BJ (cell line): Measurements from ENCODE around the gene TMEM144. TPM values are rescaled to one million over a fixed set of nuclear protein-coding genes. Genes with fewer than 3 reads are reported as not detected.
A peak's percentile ranks its signal among the peaks of the same experiment; 100 is the strongest.

Source experiments
- CTCF ChIA-PET: fragments of 350-600 bp; formaldehyde crosslinking; extraction: SDS; loops from one replicate; lab custom pipeline; 2021; ENCODE audit warnings: antibody characterized with exemption, inconsistent platforms; lab: Yijun Ruan, JAX
- POLR2A ChIA-PET: fragments of 300-600 bp; sonication (Branson Sonifier 250); formaldehyde crosslinking; extraction: SDS; loops from one replicate; lab custom pipeline; 2021; ENCODE audit warnings: antibody characterized with exemption; lab: Charles Lee
- DNase-seq: peaks from one replicate; pipeline ENCODE4 v3.0.0-alpha.2; 2011; ENCODE audit warnings: low read depth
- H3K27me3 ChIP-seq: 2 replicates; pipeline ENCODE4 v1.6.0; 2011; ENCODE audit warnings: low read length; ENCODE audit not compliant: control insufficient read depth, insufficient read depth
- H3K36me3 ChIP-seq: 2 replicates; pipeline ENCODE4 v1.5.1; 2011; ENCODE audit warnings: low read length; ENCODE audit not compliant: control insufficient read depth, insufficient read depth
- H3K4me3 ChIP-seq: 2 replicates; pipeline ENCODE4 v1.5.1; 2011; ENCODE audit warnings: low read depth, mild to moderate bottlenecking, control low read depth, low read length
- polyA plus RNA-seq: library from polyadenylated mRNA; depleted of rRNA; stranded (reverse); fragments of >200 nt; gene quantifications from 2 replicates; pipeline ENCODE4 v1.2.3, GENCODE V29; 2011
- TF ChIP-seq, protein P1 (sequence below): IDR thresholded peaks from 2 replicates; pipeline ENCODE4 v1.5.1; 2011; ENCODE audit warnings: low read depth, mild to moderate bottlenecking, control low read depth, inconsistent platforms, low read length, moderate library complexity; ENCODE audit not compliant: insufficient read depth

TMEM144 gene
- polyA plus RNA-seq, 1 experiment, result 0.65 TPM

DNA sequence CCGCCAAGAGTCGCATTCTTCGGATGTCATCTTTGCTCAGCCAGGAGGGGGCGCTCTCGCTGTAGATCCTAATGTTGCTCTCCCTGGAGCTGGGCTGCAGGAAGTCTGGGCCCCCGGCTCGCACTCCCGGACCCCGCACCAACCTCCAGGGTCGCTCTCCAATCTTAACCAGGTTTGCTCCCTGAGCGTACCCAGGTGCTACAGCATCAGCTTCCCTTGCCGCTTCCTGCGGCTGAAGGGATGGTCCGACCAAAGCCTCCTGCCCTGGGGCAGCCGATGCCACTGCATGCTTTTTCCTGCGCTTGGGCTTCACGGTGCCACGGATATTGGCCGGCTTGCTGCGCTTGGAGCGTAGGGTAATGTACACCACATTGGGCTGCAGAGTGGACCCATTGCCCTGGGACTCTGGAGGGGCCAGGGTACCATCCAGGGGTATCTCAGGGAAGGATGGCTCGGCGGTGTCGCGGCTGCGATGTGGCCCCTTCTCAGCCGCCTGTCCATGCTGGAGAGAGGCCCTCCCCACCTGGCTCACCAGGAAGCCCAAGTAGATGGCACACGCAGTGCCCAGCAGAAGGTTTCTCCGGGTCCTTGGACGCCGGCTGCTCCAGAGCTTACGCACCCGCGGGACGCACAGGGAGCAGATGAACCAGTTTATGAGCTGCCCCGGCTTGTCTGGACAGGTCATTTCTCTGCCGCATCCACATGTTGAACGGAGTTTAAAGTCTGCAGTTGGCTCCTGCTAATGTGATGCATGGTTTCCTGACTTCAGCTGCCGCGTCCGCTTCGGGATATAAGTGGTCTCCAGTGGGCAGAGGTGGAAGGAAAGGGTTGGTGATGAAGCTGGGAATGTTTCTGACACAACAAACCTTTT lies 39.4 kb upstream of the TMEM144 start:
- Histone ChIP-seq H3K4me3 (peak overlapping the region; percentile 22), H3K27me3 (no peaks in the 10 kb centered on the region), H3K36me3 (no peaks in the 10 kb centered on the region)
- ChIA-PET POLR2A (no interaction called here), CTCF (interaction anchor here (0.5 to 2.2 kb wide), 19 partner anchors 8 to 192 kb away, joined by 3 to 18 read pairs (median 4); no protein-coding TSS in a partner anchor)
- TF ChIP-seq, protein P1, sequence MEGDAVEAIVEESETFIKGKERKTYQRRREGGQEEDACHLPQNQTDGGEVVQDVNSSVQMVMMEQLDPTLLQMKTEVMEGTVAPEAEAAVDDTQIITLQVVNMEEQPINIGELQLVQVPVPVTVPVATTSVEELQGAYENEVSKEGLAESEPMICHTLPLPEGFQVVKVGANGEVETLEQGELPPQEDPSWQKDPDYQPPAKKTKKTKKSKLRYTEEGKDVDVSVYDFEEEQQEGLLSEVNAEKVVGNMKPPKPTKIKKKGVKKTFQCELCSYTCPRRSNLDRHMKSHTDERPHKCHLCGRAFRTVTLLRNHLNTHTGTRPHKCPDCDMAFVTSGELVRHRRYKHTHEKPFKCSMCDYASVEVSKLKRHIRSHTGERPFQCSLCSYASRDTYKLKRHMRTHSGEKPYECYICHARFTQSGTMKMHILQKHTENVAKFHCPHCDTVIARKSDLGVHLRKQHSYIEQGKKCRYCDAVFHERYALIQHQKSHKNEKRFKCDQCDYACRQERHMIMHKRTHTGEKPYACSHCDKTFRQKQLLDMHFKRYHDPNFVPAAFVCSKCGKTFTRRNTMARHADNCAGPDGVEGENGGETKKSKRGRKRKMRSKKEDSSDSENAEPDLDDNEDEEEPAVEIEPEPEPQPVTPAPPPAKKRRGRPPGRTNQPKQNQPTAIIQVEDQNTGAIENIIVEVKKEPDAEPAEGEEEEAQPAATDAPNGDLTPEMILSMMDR, result peak; percentile 56
- DNase-seq, result no peak

DNA sequence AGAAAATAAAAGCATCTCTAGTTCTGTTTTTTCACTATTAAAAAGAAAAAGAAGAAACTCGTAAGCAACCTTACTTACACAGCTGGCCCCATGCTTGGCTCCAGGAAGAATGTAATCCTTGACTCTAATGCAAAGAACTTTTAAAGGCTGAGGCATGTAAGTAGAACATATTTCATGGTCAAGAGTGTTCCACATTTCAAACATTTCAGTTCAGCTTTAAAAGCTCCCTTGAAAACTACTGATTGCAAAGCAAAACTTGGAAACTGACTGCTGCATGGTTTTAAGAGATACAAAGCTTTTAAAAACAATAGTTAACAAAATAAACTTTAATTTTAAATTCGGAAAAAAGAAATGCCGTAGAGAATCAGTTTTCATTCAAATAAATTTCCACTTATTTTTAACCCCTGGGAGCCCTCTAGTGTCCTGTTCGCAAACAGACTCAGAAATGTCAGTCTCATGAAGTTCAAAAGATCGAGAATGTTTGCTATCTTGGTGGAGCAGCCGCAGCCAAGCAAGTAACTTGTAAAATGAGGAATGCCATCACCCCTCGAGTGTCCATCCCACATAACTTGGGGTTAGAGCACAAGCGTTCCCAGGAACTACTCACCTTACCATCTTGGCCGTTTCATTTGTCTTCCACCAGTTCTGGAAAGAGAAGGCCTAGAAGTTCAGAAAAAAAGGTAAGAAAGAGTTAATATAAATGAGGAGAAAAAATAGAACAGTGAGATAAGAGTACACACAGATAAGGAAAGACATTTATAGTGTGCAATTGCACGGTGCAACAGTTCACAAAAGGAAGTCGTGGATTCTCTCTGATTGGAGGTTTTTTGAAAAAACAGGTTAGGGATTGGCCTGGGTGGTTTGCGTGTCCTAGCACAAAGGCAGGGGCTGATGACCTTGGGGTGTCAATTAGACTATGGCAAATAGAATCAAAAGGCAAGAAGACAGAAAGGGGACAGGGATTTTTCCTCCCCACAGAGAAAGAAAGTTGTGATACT lies 37.7 kb upstream of the TMEM144 start, which contains the start of gene GASK1B:
TSS of gene GASK1B (minus strand) at position 765 of the 998 bp plus-strand sequence. CDS start 1,650 bp downstream, outside the sequence.
- Histone ChIP-seq H3K27me3 (no peaks in the 10 kb centered on the region), H3K4me3 (peak within 1 kb of the TSS; percentile 22), H3K36me3 (no peaks in the 10 kb centered on the region)
- no peak for DNase-seq
- TF ChIP-seq, protein P1, result peak; percentile 71
- CTCF ChIA-PET, result interaction anchor here (0.6 to 2.2 kb wide), 16 partner anchors 9 to 183 kb away, joined by 3 to 18 read pairs (median 4); no protein-coding TSS in a partner anchor
- POLR2A ChIA-PET, result interaction anchor here (0.8 kb wide), 1 partner anchor 171 kb away, joined by 4 read pairs; no protein-coding TSS in a partner anchor

DNA sequence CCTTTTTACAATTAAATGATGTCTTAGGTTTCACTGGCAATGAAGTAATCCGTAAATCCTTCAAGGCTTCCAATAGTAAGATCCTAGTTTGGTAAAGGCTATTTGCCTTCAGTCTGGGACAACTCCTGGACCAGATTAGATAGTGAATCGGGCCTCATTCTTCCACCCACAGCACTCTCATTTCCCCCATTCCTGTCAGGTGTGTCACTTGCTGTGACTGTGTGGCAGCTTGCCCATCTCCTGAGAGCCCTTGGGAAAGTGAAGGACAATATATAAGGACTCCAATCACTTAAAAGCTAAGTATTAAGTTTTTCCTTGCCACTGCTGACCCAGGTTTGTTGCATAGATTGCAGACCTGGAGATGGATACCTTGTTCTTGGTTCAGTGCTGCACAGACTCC lies 34.2 kb upstream of the TMEM144 start:
- ChIA-PET POLR2A (no interaction called here), CTCF (interaction anchor here (2.4 kb wide), 1 partner anchor 17 kb away, joined by 10 read pairs; no protein-coding TSS in a partner anchor)
- no peak overlapping the region for H3K4me3 ChIP-seq
- no peaks in the 10 kb centered on the region for H3K27me3 ChIP-seq
- DNase-seq, result no peak
- TF ChIP-seq, protein P1, result no peak
- no peaks in the 10 kb centered on the region for H3K36me3 ChIP-seq

DNA sequence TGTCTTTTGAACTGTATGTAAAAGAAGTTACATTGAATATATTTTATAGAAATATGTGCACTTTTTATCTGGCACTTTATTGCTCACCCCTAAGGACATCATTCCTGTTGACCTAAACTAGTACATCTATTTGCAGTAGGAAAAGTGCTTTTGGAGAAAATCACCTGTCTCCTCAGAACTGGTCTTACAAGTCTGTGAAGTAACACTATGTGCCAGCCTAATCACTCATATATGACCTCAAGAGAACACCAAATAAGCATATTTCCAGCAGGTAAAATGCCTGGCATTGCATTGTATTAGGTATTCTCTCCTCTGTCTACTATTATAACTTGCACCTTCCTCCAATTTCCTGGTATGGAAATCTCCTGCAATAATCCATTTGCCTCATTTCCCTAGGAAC lies 33.5 kb upstream of the TMEM144 start:
- H3K4me3 ChIP-seq, result no peak overlapping the region
- CTCF ChIA-PET, result interaction anchor here (2.4 kb wide), 1 partner anchor 17 kb away, joined by 10 read pairs; no protein-coding TSS in a partner anchor
- TF ChIP-seq, protein P1, result no peak
- DNase-seq, result no peak
- no peaks in the 10 kb centered on the region for H3K36me3 ChIP-seq
- POLR2A ChIA-PET, result no interaction called here
- H3K27me3 ChIP-seq, result no peaks in the 10 kb centered on the region
